OCI-LY1 (cell line): ENCODE measurements around the gene PCP4L1.
A peak's percentile ranks its signal among the peaks of the same experiment; 100 is the strongest.

Source experiments
- H2AFZ ChIP-seq: fragments of 200-600 bp; sonication (generic), shearing (Covaris generic); 2 replicates; pipeline ENCODE4 v1.6.0; 2014; ENCODE audit warnings: antibody characterized with exemption, mild to moderate bottlenecking, low read length
- H3F3A ChIP-seq: fragments of 200-600 bp; sonication (generic), shearing (Covaris generic); 2 replicates; pipeline ENCODE4 v1.6.0; 2014; ENCODE audit warnings: mild to moderate bottlenecking, antibody characterized with exemption, low read length, moderate library complexity; ENCODE audit not compliant: insufficient read depth
- H3K27ac ChIP-seq: fragments of 200-600 bp; sonication (generic); 2 replicates; pipeline ENCODE4 v1.5.1; 2014; ENCODE audit warnings: low read length, mixed run types, mild to moderate bottlenecking, low read depth; ENCODE audit not compliant: poor library complexity, severe bottlenecking
- H3K27me3 ChIP-seq: fragments of 200-600 bp; sonication (generic); 2 replicates; pipeline ENCODE4 v1.6.0; 2014; ENCODE audit warnings: antibody characterized with exemption, mild to moderate bottlenecking, low read length, moderate library complexity; ENCODE audit not compliant: insufficient read depth
- H3K36me3 ChIP-seq: fragments of 200-600 bp; sonication (generic); 2 replicates; pipeline ENCODE4 v1.6.1; 2014; ENCODE audit warnings: mild to moderate bottlenecking, antibody characterized with exemption, low read length, moderate library complexity, mixed read lengths; ENCODE audit not compliant: insufficient read depth
- H3K4me1 ChIP-seq: fragments of 200-600 bp; sonication (generic); 2 replicates; pipeline ENCODE4 v1.5.1; 2014; ENCODE audit warnings: mild to moderate bottlenecking, low read length, moderate library complexity; ENCODE audit not compliant: insufficient read depth, severe bottlenecking
- H3K4me2 ChIP-seq: fragments of 200-600 bp; sonication (generic), shearing (Covaris generic); 2 replicates; pipeline ENCODE4 v1.6.1; 2014; ENCODE audit warnings: low read length
- H3K4me3 ChIP-seq: fragments of 200-600 bp; sonication (generic); 2 replicates; pipeline ENCODE4 v1.5.1; 2014; ENCODE audit warnings: low read length, low read depth, mild to moderate bottlenecking, mixed read lengths; ENCODE audit not compliant: poor library complexity, severe bottlenecking
- H3K79me2 ChIP-seq: fragments of 200-600 bp; shearing (Covaris generic); 2 replicates; pipeline ENCODE4 v1.6.1; 2016; ENCODE audit warnings: mixed run types, low read length, mixed read lengths; ENCODE audit not compliant: insufficient read depth
- H3K9ac ChIP-seq: fragments of 200-600 bp; sonication (generic), shearing (Covaris generic); 2 replicates; pipeline ENCODE4 v1.6.1; 2014; ENCODE audit warnings: mild to moderate bottlenecking, low read length, mixed read lengths
- H3K9me2 ChIP-seq: fragments of 200-600 bp; sonication (generic), shearing (Covaris generic); 2 replicates; pipeline ENCODE4 v1.6.1; 2014; ENCODE audit warnings: low read depth, mild to moderate bottlenecking, low read length, mixed read lengths
- H3K9me3 ChIP-seq: fragments of 200-600 bp; shearing (Covaris generic); 2 replicates; pipeline ENCODE4 v1.6.1; 2014; ENCODE audit warnings: low read length, mixed read lengths
- H4K20me1 ChIP-seq: fragments of 200-600 bp; sonication (generic), shearing (Covaris generic); 2 replicates; pipeline ENCODE4 v1.6.0; 2016; ENCODE audit warnings: mild to moderate bottlenecking, low read length; ENCODE audit not compliant: insufficient read depth
- EZH2 ChIP-seq: fragments of 200-600 bp; sonication (generic), shearing (Covaris generic); IDR thresholded peaks from 2 replicates; pipeline ENCODE4 v1.8.0; 2017; ENCODE audit warnings: borderline replicate concordance, mixed run types, mild to moderate bottlenecking, antibody characterized with exemption, low read length, moderate library complexity, mixed read lengths
- TF ChIP-seq, protein P1 (sequence below): fragments of 200-600 bp; sonication (generic), shearing (Covaris generic); IDR thresholded peaks from 2 replicates; pipeline ENCODE4 v1.5.1; 2017; ENCODE audit warnings: mild to moderate bottlenecking, antibody characterized with exemption, low read length, moderate library complexity, mixed read lengths

Gene PCP4L1

DNA sequence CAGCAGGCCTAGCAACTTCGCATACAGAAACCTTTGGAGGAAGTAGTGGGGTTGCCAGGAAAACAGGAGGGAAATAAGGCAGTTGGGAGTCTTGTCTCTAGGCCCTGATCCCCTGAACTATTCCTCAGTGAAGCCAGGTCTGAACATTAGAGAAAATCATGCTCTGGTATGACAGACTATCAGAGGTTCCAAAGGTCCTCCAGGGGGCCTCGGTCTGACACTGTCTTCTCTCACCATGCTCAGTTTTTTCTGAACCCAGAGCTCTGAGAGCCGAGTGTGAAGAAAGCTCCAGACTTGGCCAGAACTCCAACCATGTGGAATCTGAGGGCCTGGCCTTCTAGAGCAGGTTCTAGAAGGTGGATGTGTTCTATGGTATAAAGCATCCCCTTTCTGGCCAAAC lies 28.6 kb upstream of the PCP4L1 start:
- H4K20me1 ChIP-seq, result no peaks in the 10 kb centered on the region
- no peaks in the 10 kb centered on the region for H3K27me3 ChIP-seq
- H2AFZ ChIP-seq, result no peak overlapping the region
- H3F3A ChIP-seq, result no peaks in the 10 kb centered on the region
- peaks cover 23% of the 10 kb centered on the region for H3K4me1 ChIP-seq
- H3K9me2 ChIP-seq, result no peaks in the 10 kb centered on the region
- H3K4me2 ChIP-seq, result no peak overlapping the region
- H3K9ac ChIP-seq, result no peak overlapping the region
- no peaks in the 10 kb centered on the region for H3K9me3 ChIP-seq
- H3K27ac ChIP-seq, result no peak overlapping the region
- no peak overlapping the region for H3K4me3 ChIP-seq
- peaks cover 32% of the 10 kb centered on the region for H3K36me3 ChIP-seq
- H3K79me2 ChIP-seq, result no peaks in the 10 kb centered on the region
- TF ChIP-seq, protein P1, sequence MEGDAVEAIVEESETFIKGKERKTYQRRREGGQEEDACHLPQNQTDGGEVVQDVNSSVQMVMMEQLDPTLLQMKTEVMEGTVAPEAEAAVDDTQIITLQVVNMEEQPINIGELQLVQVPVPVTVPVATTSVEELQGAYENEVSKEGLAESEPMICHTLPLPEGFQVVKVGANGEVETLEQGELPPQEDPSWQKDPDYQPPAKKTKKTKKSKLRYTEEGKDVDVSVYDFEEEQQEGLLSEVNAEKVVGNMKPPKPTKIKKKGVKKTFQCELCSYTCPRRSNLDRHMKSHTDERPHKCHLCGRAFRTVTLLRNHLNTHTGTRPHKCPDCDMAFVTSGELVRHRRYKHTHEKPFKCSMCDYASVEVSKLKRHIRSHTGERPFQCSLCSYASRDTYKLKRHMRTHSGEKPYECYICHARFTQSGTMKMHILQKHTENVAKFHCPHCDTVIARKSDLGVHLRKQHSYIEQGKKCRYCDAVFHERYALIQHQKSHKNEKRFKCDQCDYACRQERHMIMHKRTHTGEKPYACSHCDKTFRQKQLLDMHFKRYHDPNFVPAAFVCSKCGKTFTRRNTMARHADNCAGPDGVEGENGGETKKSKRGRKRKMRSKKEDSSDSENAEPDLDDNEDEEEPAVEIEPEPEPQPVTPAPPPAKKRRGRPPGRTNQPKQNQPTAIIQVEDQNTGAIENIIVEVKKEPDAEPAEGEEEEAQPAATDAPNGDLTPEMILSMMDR, result peak; percentile 37; the same call in 1 of the 2 replicates
- no peak for TF ChIP-seq EZH2

DNA sequence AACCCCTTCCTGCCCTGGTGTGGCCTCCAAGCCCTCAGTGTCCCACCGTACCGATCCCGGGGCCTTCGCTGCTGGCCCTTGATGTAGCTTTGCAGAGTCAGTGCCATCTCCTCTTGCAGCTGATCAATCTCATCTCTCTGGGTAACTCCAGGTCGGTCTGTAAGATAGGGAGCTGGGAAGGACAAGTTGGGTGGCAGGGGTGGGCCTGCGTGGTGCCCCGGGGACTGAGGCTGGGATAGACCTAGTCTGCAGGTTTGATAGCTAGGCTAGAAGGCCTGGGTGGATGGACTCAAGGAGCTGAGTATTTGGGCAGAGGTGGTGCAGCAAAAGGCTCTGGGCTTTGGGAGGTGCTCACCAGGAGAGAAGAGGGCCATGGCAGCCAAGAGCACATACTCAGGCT lies 27.8 kb upstream of the PCP4L1 start:
- Histone ChIP-seq H3K36me3 (peaks cover 32% of the 10 kb centered on the region), H4K20me1 (no peaks in the 10 kb centered on the region), H2AFZ (no peak overlapping the region), H3K9me2 (no peaks in the 10 kb centered on the region), H3K4me3 (no peak overlapping the region), H3K4me2 (no peak overlapping the region), H3K4me1 (peaks cover 16% of the 10 kb centered on the region), H3K79me2 (no peaks in the 10 kb centered on the region), H3F3A (no peaks in the 10 kb centered on the region), H3K9ac (no peak overlapping the region), H3K9me3 (no peaks in the 10 kb centered on the region), H3K27ac (no peak overlapping the region), H3K27me3 (no peaks in the 10 kb centered on the region)
- TF ChIP-seq, protein P1, result no peak
- TF ChIP-seq EZH2, result no peak

DNA sequence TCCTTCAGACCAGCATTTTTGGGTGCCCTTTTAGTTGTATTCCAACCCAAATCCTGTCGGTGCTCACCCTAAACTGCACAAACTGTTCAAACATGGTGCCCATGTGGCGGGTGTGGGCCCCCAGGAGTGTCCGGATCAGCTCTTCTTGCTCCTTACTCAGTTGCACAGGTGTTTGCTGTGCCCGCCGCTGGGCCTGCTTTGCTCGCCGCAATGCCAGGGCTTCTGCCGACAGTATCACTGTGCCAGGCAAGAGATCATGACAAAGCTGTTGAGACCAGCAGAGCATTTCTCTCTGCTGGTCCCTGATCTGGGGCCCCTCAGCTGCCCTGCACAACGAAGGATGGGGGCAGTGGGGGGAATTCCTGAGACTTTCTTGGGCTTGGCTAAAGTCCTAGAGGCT lies 25.4 kb upstream of the PCP4L1 start:
- Histone ChIP-seq H3K9me3 (no peaks in the 10 kb centered on the region), H3K27me3 (no peaks in the 10 kb centered on the region), H3F3A (no peaks in the 10 kb centered on the region), H3K27ac (no peak overlapping the region), H4K20me1 (no peaks in the 10 kb centered on the region), H3K4me2 (no peak overlapping the region), H3K4me3 (no peak overlapping the region), H3K79me2 (no peaks in the 10 kb centered on the region), H3K9me2 (no peaks in the 10 kb centered on the region), H2AFZ (no peak overlapping the region), H3K36me3 (peaks cover 29% of the 10 kb centered on the region), H3K9ac (no peak overlapping the region), H3K4me1 (no peaks in the 10 kb centered on the region)
- TF ChIP-seq, protein P1, result no peak
- no peak for TF ChIP-seq EZH2
